Activated T-cell treated with anti-CD3 and anti-CD28 coated beads for 24 hours (primary cell): Measurements from ENCODE around the gene POLE.

Source experiments
- DNase-seq: peaks from one replicate; pipeline ENCODE4 v3.0.0-alpha.2; 2020; ENCODE audit warnings: low read depth

The POLE gene

GRCh38 chr12:132597333-132598316 is 89.5 kb downstream of the POLE start:
- DNase-seq = no peak

DNA sequence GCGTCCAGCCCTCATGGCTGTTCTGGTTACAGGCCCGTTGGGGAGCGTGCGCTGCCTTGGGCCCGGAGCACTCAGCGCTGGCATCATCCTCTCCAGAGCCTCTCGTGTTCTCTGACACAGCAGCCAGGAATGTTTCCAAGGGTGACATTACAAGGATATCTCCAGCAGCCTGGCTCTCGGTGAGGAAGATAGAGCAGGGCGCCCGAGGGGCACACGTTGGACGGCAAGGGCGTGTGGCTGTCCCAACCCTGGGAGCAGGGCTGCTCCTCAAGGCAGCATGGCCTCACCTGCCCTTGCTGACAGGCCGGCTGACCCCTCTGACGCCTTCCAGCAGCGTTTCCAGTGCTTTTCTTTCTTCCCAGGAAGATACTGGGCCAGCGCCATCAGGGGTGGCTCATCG is 91.1 kb downstream of the POLE start:
- no peak for DNase-seq

DNA sequence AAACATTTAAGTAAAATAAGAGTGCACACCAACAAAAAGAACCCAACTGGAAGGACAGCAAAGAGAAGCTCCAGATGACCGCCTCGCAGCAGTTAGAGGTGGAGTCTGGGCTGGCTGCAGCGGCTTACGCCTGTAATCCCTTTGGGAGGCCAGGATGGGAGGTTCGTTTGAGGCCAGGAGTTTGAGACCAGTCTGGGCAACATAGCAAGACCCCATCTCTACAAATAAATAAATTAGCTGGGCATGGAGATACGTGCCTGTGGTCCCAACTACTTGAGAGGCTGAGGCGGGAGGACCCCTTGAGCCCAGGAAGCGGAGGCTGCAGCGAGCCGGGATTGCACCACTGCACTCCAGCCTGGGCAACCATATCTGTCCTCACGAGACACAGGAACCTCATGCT is 92.0 kb downstream of the POLE start:
- DNase-seq = no peak

GRCh38 chr12:132593938-132594358 is 93.2 kb downstream of the POLE start:
- no peak for DNase-seq

DNA sequence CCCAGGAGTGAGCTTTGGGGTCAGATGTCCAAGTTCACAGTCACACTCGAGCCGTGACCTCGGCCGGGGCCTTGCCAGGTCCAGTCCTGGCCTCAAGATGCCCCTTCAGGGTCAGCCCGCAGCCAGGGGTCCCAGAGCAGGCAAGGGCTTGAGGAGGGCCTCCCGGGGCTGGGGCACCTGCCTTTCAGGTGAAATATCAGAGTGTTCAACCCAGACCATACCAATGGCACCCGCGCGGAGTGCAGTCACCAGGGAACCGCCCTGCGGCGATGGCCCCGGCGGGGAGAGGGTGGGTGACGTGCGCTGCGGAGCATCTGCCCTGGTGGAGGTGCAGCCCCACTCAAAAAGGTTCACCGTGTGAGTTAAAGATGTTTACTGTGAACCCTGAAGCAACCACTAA is 93.6 kb downstream of the POLE start:
- no peak for DNase-seq

- DNase-seq = no peak
These were observed 94.1 kb downstream of the POLE start for GRCh38 chr12:132593071-132593470.

DNA sequence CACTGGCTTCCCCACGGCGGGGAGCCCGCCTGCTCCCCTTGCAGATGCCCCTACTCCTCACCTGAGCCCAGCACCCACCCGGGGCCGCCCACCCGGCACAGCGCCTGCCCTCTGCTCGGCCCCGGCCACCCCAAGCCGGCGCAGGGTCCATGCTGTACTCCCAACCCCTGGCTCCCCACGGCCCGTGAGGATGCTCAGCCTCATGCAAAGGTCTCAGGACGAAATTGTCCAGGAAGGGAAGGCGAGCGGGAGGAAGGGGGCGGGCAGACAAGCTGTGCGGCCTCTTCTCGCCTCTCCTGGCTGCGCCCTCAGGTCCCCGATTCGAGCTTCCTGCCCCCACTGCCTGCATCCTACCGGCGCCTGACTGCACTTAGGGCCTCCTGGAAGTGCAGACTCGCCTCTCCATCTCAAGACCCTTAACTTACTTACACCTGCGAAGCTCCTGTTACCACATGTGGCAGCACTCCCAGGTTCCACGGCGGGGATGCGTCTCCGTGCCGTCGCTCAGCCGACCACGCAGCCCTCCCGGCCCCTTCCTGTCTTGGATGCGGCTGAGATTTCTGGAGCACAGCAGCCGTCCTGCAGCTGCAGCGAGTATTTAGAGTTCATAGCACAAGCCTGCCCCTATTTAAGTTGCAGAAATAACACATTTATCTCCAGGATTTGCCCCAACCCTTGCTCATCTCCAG is 94.7 kb downstream of the POLE start:
- DNase-seq = no peak

GRCh38 chr12:132591107-132591935 is 95.8 kb downstream of the POLE start:
- DNase-seq = no peak

GRCh38 chr12:132588821-132589669 is 98.1 kb downstream of the POLE start:
- DNase-seq = no peak

DNA sequence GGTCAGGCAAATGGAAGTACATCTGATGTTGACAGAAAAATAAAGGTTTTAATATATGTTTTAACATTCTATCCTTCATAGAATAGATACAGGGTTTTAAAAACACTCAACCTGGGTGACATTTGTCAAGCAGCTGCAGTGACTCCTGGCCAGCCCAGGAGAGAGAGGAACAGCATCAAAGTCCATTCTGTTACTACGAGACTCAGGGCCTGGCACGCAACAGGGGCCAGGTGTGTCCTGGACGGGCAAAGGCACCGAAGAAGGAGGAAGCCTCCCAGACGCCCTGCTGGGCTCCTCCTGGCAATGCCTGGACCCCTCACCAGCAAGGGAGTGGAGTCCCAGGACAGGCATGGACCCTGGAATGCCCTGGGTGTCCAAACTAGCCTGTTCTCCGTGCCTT is 98.8 kb downstream of the POLE start:
- DNase-seq = no peak

GRCh38 chr12:132587781-132588180 is 99.4 kb downstream of the POLE start:
- no peak for DNase-seq

- DNase-seq = no peak
These were observed 100.2 kb downstream of the POLE start for GRCh38 chr12:132586929-132587328.

DNA sequence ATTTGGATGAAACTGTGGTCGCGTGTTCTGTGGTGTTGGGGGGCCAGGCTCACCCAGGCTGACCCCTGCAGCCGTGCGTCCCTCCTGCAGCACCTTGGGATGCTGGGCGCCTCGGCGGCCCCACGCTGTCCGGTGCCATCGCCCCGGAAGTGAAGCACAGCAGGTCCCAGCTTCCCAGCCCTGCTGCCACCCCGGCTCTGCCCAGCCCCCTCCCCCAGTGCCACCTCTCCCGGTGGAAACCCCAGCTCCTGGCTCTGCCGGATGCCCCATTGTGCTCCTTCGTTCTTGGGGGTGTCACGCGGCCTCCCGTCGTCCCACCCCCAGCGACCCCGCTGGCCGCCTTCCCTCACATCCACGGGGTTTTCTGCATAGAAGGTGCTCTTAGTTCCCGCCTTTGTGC is 102.0 kb downstream of the POLE start:
- no peak for DNase-seq

GRCh38 chr12:132584429-132584828 is 102.7 kb downstream of the POLE start:
- DNase-seq = no peak

DNA sequence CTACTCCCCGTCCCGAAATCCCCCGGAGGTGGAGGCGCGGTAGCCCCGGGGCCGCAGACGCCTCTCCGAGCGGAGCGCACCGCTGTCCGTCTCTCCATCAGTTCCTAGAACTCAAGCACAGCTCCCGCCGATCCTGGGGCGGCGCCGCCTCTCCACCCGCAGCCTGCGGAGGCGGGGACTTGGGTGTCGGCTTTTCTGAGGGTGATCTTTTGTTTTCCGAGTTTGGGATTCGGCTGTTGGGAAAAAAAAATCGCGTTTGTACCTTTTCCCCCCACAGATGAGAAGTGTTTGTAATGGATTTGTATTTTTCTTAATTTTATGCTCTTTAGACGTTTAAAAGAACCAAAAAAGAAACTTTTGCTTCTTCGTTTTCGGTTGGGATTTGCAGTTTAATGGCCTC is 103.4 kb downstream of the POLE start:
- DNase-seq = no peak

DNA sequence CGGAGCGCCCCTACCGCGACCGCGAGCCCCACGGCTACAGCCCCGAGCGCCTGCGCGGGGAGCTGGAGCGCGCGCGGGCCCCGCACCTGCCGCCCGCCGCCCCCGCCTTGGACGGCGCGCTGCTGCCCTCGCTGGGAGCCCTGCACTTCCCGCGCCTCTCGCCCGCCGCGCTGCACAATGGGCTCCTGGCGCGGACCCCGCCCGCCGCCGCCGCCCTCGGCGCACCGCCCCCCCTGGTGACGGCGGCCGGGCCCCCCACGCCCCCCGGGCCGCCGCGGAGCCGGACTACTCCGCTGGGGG is 103.8 kb downstream of the POLE start:
- no peak for DNase-seq

DNA sequence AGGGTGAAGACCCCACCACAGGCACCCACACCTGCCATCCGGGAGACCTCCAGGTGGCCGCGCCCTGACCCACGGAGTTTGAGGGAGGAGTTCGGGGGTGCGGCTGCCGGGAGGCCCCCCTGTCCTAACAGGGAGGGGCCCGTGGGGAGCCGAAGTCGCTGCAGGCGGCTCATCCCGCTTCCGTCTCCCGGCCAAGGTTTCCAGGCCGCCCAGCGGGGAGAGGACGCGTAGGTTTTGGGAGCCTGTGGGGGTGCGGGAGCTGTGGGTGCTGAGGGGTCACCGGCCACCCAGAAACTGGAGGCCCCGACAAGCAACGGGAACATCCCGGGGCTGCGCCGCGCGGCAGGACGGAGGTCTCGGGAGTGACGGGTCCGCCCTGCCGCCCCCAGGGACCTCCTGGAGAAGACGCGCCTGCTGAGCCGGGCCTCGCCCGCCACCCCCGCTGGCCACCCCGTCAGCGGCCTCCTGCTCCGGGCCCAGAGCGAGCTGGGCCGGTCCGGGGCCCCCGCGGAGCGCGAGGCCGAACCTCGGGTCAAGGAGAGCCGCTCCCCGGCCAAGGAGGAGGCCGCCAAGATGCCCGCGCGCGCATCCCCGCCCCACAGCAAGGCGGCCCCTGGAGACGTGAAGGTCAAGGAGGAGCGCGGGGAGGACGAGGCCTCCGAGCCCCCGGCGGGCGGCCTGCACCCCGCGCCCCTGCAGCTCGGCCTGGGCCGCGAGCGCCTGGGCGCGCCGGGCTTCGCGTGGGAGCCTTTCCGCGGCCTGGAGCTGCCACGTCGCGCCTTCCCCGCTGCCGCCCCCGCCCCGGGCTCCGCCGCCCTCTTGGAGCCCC is 104.3 kb downstream of the POLE start:
- DNase-seq = no peak

- no peak for DNase-seq
These were observed 105.1 kb downstream of the POLE start for GRCh38 chr12:132582058-132582420.

DNA sequence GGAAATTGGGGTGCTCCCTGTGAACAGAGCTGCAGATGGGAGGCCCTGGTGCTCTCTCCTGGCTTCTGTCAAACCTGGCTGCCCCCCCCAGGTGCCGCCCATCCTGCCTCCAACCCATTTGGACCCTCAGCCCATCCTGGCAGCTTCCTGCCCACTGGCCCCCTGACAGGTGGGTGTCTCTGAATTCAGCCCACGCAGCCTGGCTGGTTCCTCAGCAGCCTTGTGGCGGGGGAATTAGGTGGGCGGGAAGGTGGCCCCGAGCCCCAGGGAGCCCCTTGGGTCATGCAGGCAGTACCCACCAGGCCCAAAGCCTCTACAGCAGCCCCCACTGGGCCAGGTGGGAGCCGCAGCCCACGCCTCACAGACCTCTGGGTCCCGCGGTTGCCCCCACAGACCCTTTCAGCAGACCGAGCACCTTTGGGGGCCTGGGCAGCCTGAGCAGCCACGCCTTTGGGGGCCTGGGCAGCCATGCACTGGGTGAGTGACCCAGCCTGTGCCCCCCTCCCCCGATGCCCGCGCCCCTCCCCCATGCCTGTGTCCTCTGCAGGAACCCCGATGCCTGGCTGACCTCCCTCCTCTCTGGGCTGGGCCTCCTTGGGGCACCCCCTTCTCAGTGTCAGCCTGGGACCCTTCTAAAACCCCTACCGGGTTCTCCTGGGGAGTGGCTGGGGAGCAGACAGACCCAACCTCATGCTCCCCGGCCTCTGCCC is 105.6 kb downstream of the POLE start:
- no peak for DNase-seq

GRCh38 chr12:132580701-132581292 is 106.3 kb downstream of the POLE start:
- DNase-seq = no peak
